Measurements from ENCODE around the gene GPR176.

The GPR176 gene

DNA sequence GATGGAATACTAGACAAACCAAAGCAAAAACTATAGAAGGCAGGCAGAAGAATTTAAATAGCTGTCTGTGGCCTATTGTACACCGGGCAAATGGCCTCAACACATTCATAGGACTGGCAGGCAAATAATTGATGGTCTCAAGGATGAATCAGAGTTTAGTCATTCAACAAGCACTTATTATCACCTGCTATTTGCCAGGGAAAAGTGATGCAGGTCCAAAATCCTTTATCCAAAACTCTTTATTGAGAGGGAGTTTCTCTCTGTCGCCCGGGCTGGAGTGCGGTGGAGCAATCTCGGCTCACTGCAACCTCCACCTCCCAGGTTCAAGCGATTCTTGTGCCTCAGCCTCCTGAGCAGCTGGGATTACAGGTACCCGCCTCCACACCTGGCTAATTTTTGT, 16.1 kb upstream of the GPR176 start:
- Histone ChIP-seq H3K27me3 (ENCODE audit: control insufficient read depth in 1 of 2, insufficient read depth in 1 of 2, low read length in 2 of 2) (no peaks in the 10 kb centered on the region), H3K23ac (ENCODE audit: low read length in 2 of 2) (no peak overlapping the region), H2AK5ac (ENCODE audit: low read length, severe bottlenecking) (no peak overlapping the region), H3K9me3 (ENCODE audit: control insufficient read depth, low read length) (no peaks in the 10 kb centered on the region), H2BK5ac (ENCODE audit: low read depth, low read length, poor library complexity, severe bottlenecking) (no peak overlapping the region), H3K9ac (ENCODE audit: low read length) (no peak overlapping the region), H2AFZ (ENCODE audit: low read depth, low read length) (no peak overlapping the region), H4K8ac (ENCODE audit: low read length) (no peak overlapping the region), H3K79me1 (replicated peaks; ENCODE audit: low read length, poor library complexity, severe bottlenecking) (peaks cover 6% of the 10 kb centered on the region), H3K4me1 (ENCODE audit: control insufficient read depth, insufficient read depth, low read depth, low read length) (peaks cover 10% of the 10 kb centered on the region), H3K4me2 (ENCODE audit: low read length, poor library complexity, severe bottlenecking) (peak overlapping the region; percentile 34), H3K27ac (ENCODE audit: low read length, poor library complexity, severe bottlenecking) (peak overlapping the region; percentile 58), H2BK120ac (ENCODE audit: low read depth, low read length) (no peak overlapping the region), H3K18ac (ENCODE audit: low read depth in 1 of 2, low read length in 2 of 2) (no peak overlapping the region), H3K4me3 (ENCODE audit: insufficient read depth in 1 of 2, low read depth in 1 of 2, low read length in 2 of 2) (no peak overlapping the region), H3K14ac (ENCODE audit: low read length in 2 of 2) (no peak overlapping the region), H2BK12ac (ENCODE audit: low read length in 2 of 2) (no peak overlapping the region), H3K4ac (ENCODE audit: low read depth in 1 of 2, low read length in 2 of 2) (no peak overlapping the region), H4K91ac (ENCODE audit: low read length) (no peak overlapping the region), H3K36me3 (ENCODE audit: control insufficient read depth in 1 of 2, insufficient read depth in 2 of 2, low read depth in 1 of 2, low read length in 2 of 2) (peaks cover 5 to 24% of the 10 kb centered on the region in 2 experiments), H2BK15ac (ENCODE audit: low read depth, poor library complexity, severe bottlenecking) (no peak overlapping the region)
- DNase-seq: peak; percentile 41
- whole genome bisulfite sequencing: 77% methylated on average over 6 of the region's 7 CpGs

DNA sequence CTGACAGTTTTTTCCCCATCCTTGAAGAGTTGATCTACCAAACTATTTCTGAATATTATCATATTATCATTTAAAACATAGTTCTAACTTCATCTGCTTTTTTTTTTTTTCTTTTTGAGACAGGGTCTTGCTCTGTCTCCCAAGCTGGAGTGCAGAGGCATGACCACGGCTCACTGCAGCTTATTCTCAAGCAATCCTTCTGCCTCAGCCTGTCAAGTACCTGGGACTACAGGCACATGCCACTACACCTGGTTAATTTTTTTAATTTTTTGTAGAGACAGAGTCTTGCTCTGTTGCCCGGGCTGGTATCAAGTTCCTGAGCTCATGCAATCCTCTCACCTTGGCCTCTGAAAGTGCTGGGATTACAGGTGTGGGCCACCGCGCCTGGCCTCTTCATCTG, 15.2 kb upstream of the GPR176 start:
- Histone ChIP-seq H2BK5ac (ENCODE audit: low read depth, low read length, poor library complexity, severe bottlenecking) (no peak overlapping the region), H3K4ac (ENCODE audit: low read depth in 1 of 2, low read length in 2 of 2) (no peak overlapping the region), H2BK15ac (ENCODE audit: low read depth, poor library complexity, severe bottlenecking) (no peak overlapping the region), H3K23ac (ENCODE audit: low read length in 2 of 2) (no peak overlapping the region), H3K14ac (ENCODE audit: low read length in 2 of 2) (no peak overlapping the region), H3K36me3 (ENCODE audit: control insufficient read depth in 1 of 2, insufficient read depth in 2 of 2, low read depth in 1 of 2, low read length in 2 of 2) (peaks cover 3 to 14% of the 10 kb centered on the region in 2 experiments), H2BK12ac (ENCODE audit: low read length in 2 of 2) (no peak overlapping the region), H3K4me1 (ENCODE audit: control insufficient read depth, insufficient read depth, low read depth, low read length) (peaks cover 10% of the 10 kb centered on the region), H3K27me3 (ENCODE audit: control insufficient read depth in 1 of 2, insufficient read depth in 1 of 2, low read length in 2 of 2) (no peaks in the 10 kb centered on the region), H2BK120ac (ENCODE audit: low read depth, low read length) (no peak overlapping the region), H3K27ac (ENCODE audit: low read length, poor library complexity, severe bottlenecking) (peak overlapping the region; percentile 42), H4K8ac (ENCODE audit: low read length) (peak overlapping the region; percentile 7), H3K9ac (ENCODE audit: low read length) (peak overlapping the region; percentile 92), H4K91ac (ENCODE audit: low read length) (no peak overlapping the region), H2AFZ (ENCODE audit: low read depth, low read length) (no peak overlapping the region), H3K79me1 (replicated peaks; ENCODE audit: low read length, poor library complexity, severe bottlenecking) (peaks cover 2% of the 10 kb centered on the region), H3K18ac (ENCODE audit: low read depth in 1 of 2, low read length in 2 of 2) (no peak overlapping the region), H3K9me3 (ENCODE audit: control insufficient read depth, low read length) (no peaks in the 10 kb centered on the region), H2AK5ac (ENCODE audit: low read length, severe bottlenecking) (no peak overlapping the region), H3K4me2 (ENCODE audit: low read length, poor library complexity, severe bottlenecking) (peak overlapping the region; percentile 59), H3K4me3 (ENCODE audit: insufficient read depth in 1 of 2, low read depth in 1 of 2, low read length in 2 of 2) (peak overlapping the region in 1 of 2 experiments; percentile 84)
- DNase-seq: no peak
- 91% methylated on average over 4 of the region's 4 CpGs for WGBS

DNA sequence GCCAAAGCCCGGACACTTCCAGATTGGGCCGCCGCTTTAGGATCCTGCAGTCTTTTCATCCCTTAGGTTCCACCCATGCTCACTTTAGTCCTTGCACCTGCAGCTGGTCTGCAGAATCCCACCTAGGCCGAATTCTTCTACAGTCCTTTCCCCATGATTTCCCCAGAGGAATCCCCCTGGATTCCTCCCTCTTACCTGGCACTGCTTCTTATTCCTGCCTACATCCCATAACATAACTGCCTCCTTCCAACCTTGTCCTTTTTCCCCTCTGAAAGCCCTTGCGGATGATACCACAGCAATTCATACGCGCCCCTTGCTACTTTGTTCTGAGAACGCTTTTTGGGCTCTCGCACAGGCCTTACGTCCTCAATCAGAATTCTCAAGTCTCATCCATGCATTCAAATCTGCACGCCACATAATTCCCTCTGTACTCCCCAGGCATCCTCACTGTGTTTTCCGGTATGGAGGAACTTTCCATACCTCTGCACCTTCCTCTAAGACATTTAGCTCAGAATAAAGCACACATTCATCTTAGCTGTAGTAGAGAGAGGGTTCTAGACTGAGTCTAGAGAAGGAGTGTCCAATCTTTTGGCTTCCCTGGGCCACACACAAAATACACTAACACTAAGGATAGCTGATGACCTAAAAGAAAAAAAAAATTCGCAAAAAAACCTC, 14.5 kb upstream of the GPR176 start:
- 18% methylated on average over 13 of the region's 13 CpGs for WGBS
- Histone ChIP-seq H3K27me3 (ENCODE audit: control insufficient read depth in 1 of 2, insufficient read depth in 1 of 2, low read length in 2 of 2) (no peaks in the 10 kb centered on the region), H2BK120ac (ENCODE audit: low read depth, low read length) (peak overlapping the region; percentile 97), H2BK15ac (ENCODE audit: low read depth, poor library complexity, severe bottlenecking) (peak overlapping the region; percentile 69), H3K14ac (ENCODE audit: low read length in 2 of 2) (peak overlapping the region in 1 of 2 experiments; percentile 77), H2AFZ (ENCODE audit: low read depth, low read length) (peak overlapping the region; percentile 67), H3K27ac (ENCODE audit: low read length, poor library complexity, severe bottlenecking) (peak overlapping the region; percentile 83), H2BK12ac (ENCODE audit: low read length in 2 of 2) (peak overlapping the region in 1 of 2 experiments; percentile 10), H3K9me3 (ENCODE audit: control insufficient read depth, low read length) (no peaks in the 10 kb centered on the region), H3K4me2 (ENCODE audit: low read length, poor library complexity, severe bottlenecking) (peak overlapping the region; percentile 84), H2BK5ac (ENCODE audit: low read depth, low read length, poor library complexity, severe bottlenecking) (peak overlapping the region; percentile 95), H3K23ac (ENCODE audit: low read length in 2 of 2) (no peak overlapping the region), H3K4me3 (ENCODE audit: insufficient read depth in 1 of 2, low read depth in 1 of 2, low read length in 2 of 2) (peak overlapping the region; percentile 84 to 85), H2AK5ac (ENCODE audit: low read length, severe bottlenecking) (peak overlapping the region; percentile 94), H3K79me1 (replicated peaks; ENCODE audit: low read length, poor library complexity, severe bottlenecking) (no peaks in the 10 kb centered on the region), H3K36me3 (ENCODE audit: control insufficient read depth in 1 of 2, insufficient read depth in 2 of 2, low read depth in 1 of 2, low read length in 2 of 2) (peaks cover 0 to 7% of the 10 kb centered on the region in 2 experiments), H3K9ac (ENCODE audit: low read length) (peak overlapping the region; percentile 92), H3K4me1 (ENCODE audit: control insufficient read depth, insufficient read depth, low read depth, low read length) (peaks cover 7% of the 10 kb centered on the region), H4K91ac (ENCODE audit: low read length) (peak overlapping the region; percentile 95), H3K18ac (ENCODE audit: low read depth in 1 of 2, low read length in 2 of 2) (peak overlapping the region; percentile 93 to 98), H4K8ac (ENCODE audit: low read length) (peak overlapping the region; percentile 98), H3K4ac (ENCODE audit: low read depth in 1 of 2, low read length in 2 of 2) (peak overlapping the region in 1 of 2 experiments; percentile 75)
- peak; percentile 61 for DNase-seq

DNA sequence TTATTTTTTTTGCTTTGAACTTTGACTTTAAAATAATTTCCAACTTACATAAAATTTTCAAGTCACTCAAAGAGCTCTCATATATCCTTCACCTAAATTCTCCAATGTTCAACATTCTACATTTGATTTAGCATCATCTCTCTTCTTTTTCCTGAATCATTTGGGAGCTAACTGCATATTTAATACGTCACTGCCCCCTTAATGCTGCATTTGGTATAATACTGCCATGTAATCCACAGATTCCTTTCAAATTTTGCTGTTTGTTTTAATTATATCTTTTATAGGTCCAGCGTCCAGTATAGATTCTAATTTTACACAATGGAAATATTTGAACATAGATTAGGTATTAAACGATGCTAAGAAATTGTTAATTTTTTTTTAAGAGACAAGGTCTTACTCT, 11.5 kb upstream of the GPR176 start:
- Histone ChIP-seq H3K4ac (ENCODE audit: low read depth in 1 of 2, low read length in 2 of 2) (no peak overlapping the region), H2BK15ac (ENCODE audit: low read depth, poor library complexity, severe bottlenecking) (no peak overlapping the region), H3K27ac (ENCODE audit: low read length, poor library complexity, severe bottlenecking) (no peak overlapping the region), H3K18ac (ENCODE audit: low read depth in 1 of 2, low read length in 2 of 2) (no peak overlapping the region), H3K4me1 (ENCODE audit: control insufficient read depth, insufficient read depth, low read depth, low read length) (peaks cover 5% of the 10 kb centered on the region), H4K8ac (ENCODE audit: low read length) (no peak overlapping the region), H3K9ac (ENCODE audit: low read length) (no peak overlapping the region), H3K14ac (ENCODE audit: low read length in 2 of 2) (no peak overlapping the region), H2BK12ac (ENCODE audit: low read length in 2 of 2) (no peak overlapping the region), H4K91ac (ENCODE audit: low read length) (no peak overlapping the region), H3K27me3 (ENCODE audit: control insufficient read depth in 1 of 2, insufficient read depth in 1 of 2, low read length in 2 of 2) (no peaks in the 10 kb centered on the region), H2BK5ac (ENCODE audit: low read depth, low read length, poor library complexity, severe bottlenecking) (no peak overlapping the region), H2AK5ac (ENCODE audit: low read length, severe bottlenecking) (no peak overlapping the region), H3K79me1 (replicated peaks; ENCODE audit: low read length, poor library complexity, severe bottlenecking) (no peaks in the 10 kb centered on the region), H3K23ac (ENCODE audit: low read length in 2 of 2) (no peak overlapping the region), H3K9me3 (ENCODE audit: control insufficient read depth, low read length) (no peaks in the 10 kb centered on the region), H2AFZ (ENCODE audit: low read depth, low read length) (no peak overlapping the region), H2BK120ac (ENCODE audit: low read depth, low read length) (no peak overlapping the region), H3K36me3 (ENCODE audit: control insufficient read depth in 1 of 2, insufficient read depth in 2 of 2, low read depth in 1 of 2, low read length in 2 of 2) (no peaks in the 10 kb centered on the region), H3K4me3 (ENCODE audit: insufficient read depth in 1 of 2, low read depth in 1 of 2, low read length in 2 of 2) (no peak overlapping the region), H3K4me2 (ENCODE audit: low read length, poor library complexity, severe bottlenecking) (no peak overlapping the region)
- WGBS: 83% methylated on average over 2 of the region's 3 CpGs
- DNase-seq: peak; percentile 25

Data from mesenchymal stem cell (in vitro differentiated cells and primary cell).